ENCODE results near the gene PLEKHH1.

DNA sequence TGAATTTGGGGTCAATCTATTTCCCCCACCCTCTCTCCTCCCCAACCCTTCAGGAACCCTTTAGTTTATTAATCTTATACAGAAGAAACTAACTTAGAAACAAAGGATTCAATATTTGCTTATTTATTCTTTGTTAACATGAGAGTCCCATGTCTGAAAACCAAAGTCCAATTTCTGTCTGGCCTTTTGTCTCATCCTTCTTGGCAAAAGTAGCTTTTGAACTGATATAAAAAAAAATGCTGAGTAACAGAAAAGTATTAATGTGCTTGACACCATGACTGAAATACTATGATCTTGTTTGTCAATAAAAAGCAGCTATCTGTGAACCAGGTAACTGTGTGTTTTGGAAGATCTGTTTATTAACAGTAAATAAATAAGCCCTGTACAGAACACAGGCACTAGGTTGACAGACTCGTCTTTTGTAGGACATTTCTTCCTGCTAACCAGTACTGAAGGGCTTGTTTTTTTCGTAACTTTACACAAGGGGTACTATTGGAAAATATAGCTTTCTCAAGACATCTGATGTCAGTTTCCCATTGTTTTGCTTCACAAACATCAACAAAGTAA, 56.2 kb downstream of the PLEKHH1 start:
- TF ChIP-seq, protein P1, sequence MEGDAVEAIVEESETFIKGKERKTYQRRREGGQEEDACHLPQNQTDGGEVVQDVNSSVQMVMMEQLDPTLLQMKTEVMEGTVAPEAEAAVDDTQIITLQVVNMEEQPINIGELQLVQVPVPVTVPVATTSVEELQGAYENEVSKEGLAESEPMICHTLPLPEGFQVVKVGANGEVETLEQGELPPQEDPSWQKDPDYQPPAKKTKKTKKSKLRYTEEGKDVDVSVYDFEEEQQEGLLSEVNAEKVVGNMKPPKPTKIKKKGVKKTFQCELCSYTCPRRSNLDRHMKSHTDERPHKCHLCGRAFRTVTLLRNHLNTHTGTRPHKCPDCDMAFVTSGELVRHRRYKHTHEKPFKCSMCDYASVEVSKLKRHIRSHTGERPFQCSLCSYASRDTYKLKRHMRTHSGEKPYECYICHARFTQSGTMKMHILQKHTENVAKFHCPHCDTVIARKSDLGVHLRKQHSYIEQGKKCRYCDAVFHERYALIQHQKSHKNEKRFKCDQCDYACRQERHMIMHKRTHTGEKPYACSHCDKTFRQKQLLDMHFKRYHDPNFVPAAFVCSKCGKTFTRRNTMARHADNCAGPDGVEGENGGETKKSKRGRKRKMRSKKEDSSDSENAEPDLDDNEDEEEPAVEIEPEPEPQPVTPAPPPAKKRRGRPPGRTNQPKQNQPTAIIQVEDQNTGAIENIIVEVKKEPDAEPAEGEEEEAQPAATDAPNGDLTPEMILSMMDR (IDR thresholded peaks at IDR 0.05) = no peak
- no peak for TF ChIP-seq POLR2A (IDR thresholded peaks at IDR 0.05)
